Activated CD4-positive, CD25-positive, alpha-beta regulatory T cell treated with anti-CD3 and anti-CD28 coated beads, Interleukin-2, amount 50 U/mL, for 72 hours (primary cell): Measurements from ENCODE around the gene TFF3.

Experiments
- DNase-seq: peaks from one replicate; pipeline ENCODE4 v3.0.0; 2021

Gene TFF3

GRCh38 chr21:42346866-42347600 lies 31.8 kb upstream of the TFF3 start:
- no peak for DNase-seq

GRCh38 chr21:42346441-42346840 lies 31.2 kb upstream of the TFF3 start:
- DNase-seq = no peak

- no peak for DNase-seq
Measured at GRCh38 chr21:42344631-42345030, 29.4 kb upstream of the TFF3 start.

GRCh38 chr21:42343963-42344510 lies 28.8 kb upstream of the TFF3 start:
- peak; percentile 17 for DNase-seq

- DNase-seq = peak; percentile 21
Measured at GRCh38 chr21:42343556-42343955, 28.3 kb upstream of the TFF3 start.

GRCh38 chr21:42343101-42343500 lies 27.9 kb upstream of the TFF3 start:
- peak; percentile 25 for DNase-seq

- DNase-seq = no peak
Measured at GRCh38 chr21:42341776-42342542, 26.8 kb upstream of the TFF3 start.

- no peak for DNase-seq
Measured at GRCh38 chr21:42340187-42341050, 25.2 kb upstream of the TFF3 start.

- DNase-seq = no peak
Measured at GRCh38 chr21:42338729-42339715, 23.8 kb upstream of the TFF3 start.

GRCh38 chr21:42337830-42338728 lies 22.9 kb upstream of the TFF3 start:
- peak; percentile 84 for DNase-seq

- DNase-seq = no peak
Measured at GRCh38 chr21:42337276-42337675, 22.1 kb upstream of the TFF3 start.

- DNase-seq = no peak
Measured at GRCh38 chr21:42336054-42336453, 20.8 kb upstream of the TFF3 start.

- no peak for DNase-seq
Measured at GRCh38 chr21:42332557-42333317, 17.5 kb upstream of the TFF3 start.

GRCh38 chr21:42331660-42332059 lies 16.5 kb upstream of the TFF3 start:
- DNase-seq = no peak

- peak; percentile 18 for DNase-seq
Measured at GRCh38 chr21:42330380-42331371, 15.5 kb upstream of the TFF3 start.

GRCh38 chr21:42324896-42325295 lies 9.7 kb upstream of the TFF3 start:
- DNase-seq = no peak

GRCh38 chr21:42321845-42322244 lies 6.6 kb upstream of the TFF3 start:
- DNase-seq = no peak

- no peak for DNase-seq
Measured at GRCh38 chr21:42321231-42321630, 6.0 kb upstream of the TFF3 start.

GRCh38 chr21:42320791-42321190 lies 5.6 kb upstream of the TFF3 start:
- no peak for DNase-seq
